Osteocyte (in vitro differentiated cells): Measurements from ENCODE around the gene PKD2L2. TPM values are rescaled to one million over a fixed set of nuclear protein-coding genes. Genes with fewer than 3 reads are reported as not detected.
"Not testable (repeated sequence)": the region's sequence is repeated elsewhere in the genome, so short reads cannot be mapped to it uniquely, and the experiment has no call there.

Source experiments
- DNase-seq: peaks from one replicate; pipeline ENCODE4 v3.0.0; 2021; ENCODE audit warnings: mixed read lengths; ENCODE audit not compliant: unreplicated experiment; ENCODE audit errors: extremely low spot score
- H3K27ac Mint-ChIP-seq: one replicate; pipeline ENCODE4 v1.8.0; 2021; ENCODE audit warnings: mild to moderate bottlenecking, mixed read lengths; ENCODE audit not compliant: unreplicated experiment
- H3K27me3 Mint-ChIP-seq: one replicate; pipeline ENCODE4 v1.8.0; 2021; ENCODE audit warnings: mixed read lengths; ENCODE audit not compliant: unreplicated experiment
- H3K36me3 Mint-ChIP-seq: one replicate; pipeline ENCODE4 v1.8.0; 2021; ENCODE audit warnings: mixed read lengths; ENCODE audit not compliant: unreplicated experiment
- H3K4me1 Mint-ChIP-seq: one replicate; pipeline ENCODE4 v1.8.0; 2021; ENCODE audit warnings: mixed read lengths; ENCODE audit not compliant: unreplicated experiment
- H3K4me3 Mint-ChIP-seq: one replicate; pipeline ENCODE4 v1.8.0; 2021; ENCODE audit warnings: mild to moderate bottlenecking, moderate library complexity, mixed read lengths; ENCODE audit not compliant: unreplicated experiment
- H3K9me3 Mint-ChIP-seq: one replicate; pipeline ENCODE4 v1.8.0; 2021; ENCODE audit warnings: mixed read lengths; ENCODE audit not compliant: unreplicated experiment
- long read RNA-seq: library from polyadenylated mRNA; unstranded; transcript quantifications from one replicate; pipeline ENCODE4 v2.0.0, GENCODE V29; 2021
- total RNA-seq: library from RNA; stranded (reverse); gene quantifications from 2 replicates; pipeline ENCODE4 v1.2.1, GENCODE V29; 2021
- TF ChIP-seq, protein P1 (sequence below): fragments of 200-600 bp; sonication (generic); IDR thresholded peaks from 2 replicates; pipeline ENCODE4 v1.5.0; 2021; ENCODE audit warnings: antibody characterized with exemption, mild to moderate bottlenecking, moderate library complexity

Gene PKD2L2
- not detected in 2 replicates for total RNA-seq
- long read RNA-seq, partial matches to known transcripts = 0 of 1 reads
- long read RNA-seq, other reads (novel, unspliced or antisense) = 1 of 1 reads

GRCh38 chr5:137888863-137889759 is at the start of gene PKD2L2:
Gene PKD2L2, plus strand, starts transcription at chr5:137889457. Its CDS starts 35 bp downstream, at chr5:137889492.
- peaks cover 4% of the 10 kb centered on the region for H3K4me1 Mint-ChIP-seq
- H3K36me3 Mint-ChIP-seq = no peaks in the 10 kb centered on the region
- DNase-seq = peak; percentile 85
- H3K27ac Mint-ChIP-seq = no peak within 1 kb of the TSS
- no peaks in the 10 kb centered on the region for H3K9me3 Mint-ChIP-seq
- no peak within 1 kb of the TSS for H3K4me3 Mint-ChIP-seq
- TF ChIP-seq, protein P1, sequence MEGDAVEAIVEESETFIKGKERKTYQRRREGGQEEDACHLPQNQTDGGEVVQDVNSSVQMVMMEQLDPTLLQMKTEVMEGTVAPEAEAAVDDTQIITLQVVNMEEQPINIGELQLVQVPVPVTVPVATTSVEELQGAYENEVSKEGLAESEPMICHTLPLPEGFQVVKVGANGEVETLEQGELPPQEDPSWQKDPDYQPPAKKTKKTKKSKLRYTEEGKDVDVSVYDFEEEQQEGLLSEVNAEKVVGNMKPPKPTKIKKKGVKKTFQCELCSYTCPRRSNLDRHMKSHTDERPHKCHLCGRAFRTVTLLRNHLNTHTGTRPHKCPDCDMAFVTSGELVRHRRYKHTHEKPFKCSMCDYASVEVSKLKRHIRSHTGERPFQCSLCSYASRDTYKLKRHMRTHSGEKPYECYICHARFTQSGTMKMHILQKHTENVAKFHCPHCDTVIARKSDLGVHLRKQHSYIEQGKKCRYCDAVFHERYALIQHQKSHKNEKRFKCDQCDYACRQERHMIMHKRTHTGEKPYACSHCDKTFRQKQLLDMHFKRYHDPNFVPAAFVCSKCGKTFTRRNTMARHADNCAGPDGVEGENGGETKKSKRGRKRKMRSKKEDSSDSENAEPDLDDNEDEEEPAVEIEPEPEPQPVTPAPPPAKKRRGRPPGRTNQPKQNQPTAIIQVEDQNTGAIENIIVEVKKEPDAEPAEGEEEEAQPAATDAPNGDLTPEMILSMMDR = no peak
- H3K27me3 Mint-ChIP-seq = peaks cover 7% of the 10 kb centered on the region

DNA sequence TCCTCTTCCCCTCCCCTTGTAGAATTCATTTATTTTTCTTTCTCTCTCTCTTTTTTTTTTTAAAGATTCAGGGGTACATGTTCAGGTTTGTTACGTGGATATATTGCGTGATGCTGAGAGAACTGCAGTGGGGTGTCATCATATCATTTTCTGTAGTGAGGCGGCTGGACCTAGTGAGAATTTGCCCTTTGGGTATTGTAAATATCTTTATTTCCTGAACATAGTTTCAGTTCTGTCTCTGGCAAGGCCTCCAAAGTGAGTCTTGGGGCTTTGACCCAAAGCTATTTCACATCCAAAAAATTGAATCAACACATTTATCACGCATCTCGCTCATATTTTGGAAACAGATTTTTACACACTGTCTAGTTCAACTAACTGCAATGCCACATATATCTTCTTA is 47.0 kb upstream of the PKD2L2 start:
- H3K27ac Mint-ChIP-seq = peak overlapping the region; percentile 58
- no peaks in the 10 kb centered on the region for H3K36me3 Mint-ChIP-seq
- H3K4me3 Mint-ChIP-seq = no peak overlapping the region
- TF ChIP-seq, protein P1 = no peak
- H3K9me3 Mint-ChIP-seq = no peaks in the 10 kb centered on the region
- no peak for DNase-seq
- peaks cover 18% of the 10 kb centered on the region for H3K4me1 Mint-ChIP-seq
- peaks cover 14% of the 10 kb centered on the region for H3K27me3 Mint-ChIP-seq

DNA sequence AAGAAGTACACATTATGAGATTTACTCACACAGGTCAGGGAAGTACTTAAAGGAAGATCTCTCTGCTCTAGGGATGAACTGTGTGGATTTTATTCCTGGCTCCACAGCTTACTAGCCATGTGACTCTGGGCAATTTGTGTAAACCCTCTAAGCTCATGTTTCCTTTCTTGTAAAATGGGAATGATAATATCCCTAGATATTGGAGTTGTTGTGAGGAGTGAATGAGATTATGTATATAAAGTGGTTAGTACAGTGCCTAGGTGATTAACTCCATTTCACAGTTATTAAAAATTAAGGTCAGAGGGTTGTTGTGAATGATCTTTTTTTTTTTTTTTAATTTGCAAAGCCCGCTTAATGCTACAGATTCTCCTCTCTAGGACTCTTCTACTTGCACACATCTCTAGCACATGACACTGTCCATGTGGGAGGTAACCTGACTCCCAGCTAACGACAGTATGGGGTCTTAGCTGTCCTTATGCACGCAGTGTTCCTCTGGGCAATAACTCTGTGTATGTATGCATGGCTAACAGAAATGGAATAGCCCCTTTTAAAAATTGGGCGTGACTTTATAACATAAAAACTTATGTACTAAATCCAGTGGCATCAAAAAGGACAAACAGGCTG is 45.5 kb upstream of the PKD2L2 start:
- no peak overlapping the region for H3K4me3 Mint-ChIP-seq
- no peaks in the 10 kb centered on the region for H3K9me3 Mint-ChIP-seq
- H3K27ac Mint-ChIP-seq = no peak overlapping the region
- DNase-seq = no peak
- H3K4me1 Mint-ChIP-seq = peaks cover 11% of the 10 kb centered on the region
- H3K36me3 Mint-ChIP-seq = no peaks in the 10 kb centered on the region
- peaks cover 11% of the 10 kb centered on the region for H3K27me3 Mint-ChIP-seq
- TF ChIP-seq, protein P1 = no peak

DNA sequence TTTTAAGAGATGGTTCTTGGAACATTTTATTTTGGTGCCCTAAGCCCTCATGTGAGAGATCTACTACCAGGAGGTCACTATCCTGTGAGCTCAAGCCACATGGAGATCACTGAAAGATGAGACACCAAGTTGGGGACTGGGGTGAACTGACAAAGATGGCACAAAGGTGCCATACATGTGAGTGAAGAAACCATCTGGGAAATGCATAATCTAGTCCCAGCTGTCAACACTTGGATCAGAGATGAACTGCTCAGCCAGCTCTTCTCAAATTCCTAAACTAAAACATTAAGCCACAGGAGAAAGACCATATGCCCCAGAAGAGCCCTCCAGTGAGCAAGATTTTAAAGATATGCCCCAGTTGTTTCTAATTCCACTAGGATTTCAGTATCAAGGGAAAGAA is 43.8 kb upstream of the PKD2L2 start:
- TF ChIP-seq, protein P1 = no peak
- H3K4me3 Mint-ChIP-seq = no peak overlapping the region
- H3K27me3 Mint-ChIP-seq = peaks cover 11% of the 10 kb centered on the region
- H3K9me3 Mint-ChIP-seq = no peaks in the 10 kb centered on the region
- DNase-seq = no peak
- peaks cover 9% of the 10 kb centered on the region for H3K4me1 Mint-ChIP-seq
- H3K27ac Mint-ChIP-seq = no peak overlapping the region
- no peaks in the 10 kb centered on the region for H3K36me3 Mint-ChIP-seq

GRCh38 chr5:137847687-137848086 is 41.6 kb upstream of the PKD2L2 start:
- Mint-ChIP-seq H3K4me3 (no peak overlapping the region), H3K36me3 (no peaks in the 10 kb centered on the region), H3K9me3 (no peaks in the 10 kb centered on the region), H3K27ac (no peak overlapping the region), H3K27me3 (peaks cover 16% of the 10 kb centered on the region), H3K4me1 (peaks cover 4% of the 10 kb centered on the region)
- TF ChIP-seq, protein P1 = no peak
- no peak for DNase-seq

- not testable (repeated sequence) for H3K9me3 Mint-ChIP-seq, H3K4me1 Mint-ChIP-seq
These were observed 36.1 kb upstream of the PKD2L2 start for GRCh38 chr5:137853165-137853564.

More at GRCh38 chr5:137853165-137853564, 36.1 kb upstream of the PKD2L2 start:
- H3K4me3 Mint-ChIP-seq, DNase-seq, H3K27ac Mint-ChIP-seq, H3K36me3 Mint-ChIP-seq: not testable (repeated sequence)
- H3K27me3 Mint-ChIP-seq = peaks cover 22% of the 10 kb centered on the region
